ENCODE data around the gene WAC.

The WAC gene

GRCh38 chr10:28503114-28503513, 29.8 kb upstream of the WAC start:
- ATAC-seq (ENCODE audit: low read depth) (peak; percentile 66), DNase-seq (ENCODE audit: low spot score) (no peak)
- no peak for TF ChIP-seq CTCF (IDR thresholded peaks at IDR 0.05; ENCODE audit: poor library complexity, severe bottlenecking)
- H3K4me1 ChIP-seq (ENCODE audit: insufficient read depth, poor library complexity, severe bottlenecking), result no peaks in the 10 kb centered on the region
- H3K9me3 ChIP-seq (ENCODE audit: severe bottlenecking), result no peaks in the 10 kb centered on the region
- no peaks in the 10 kb centered on the region for H3K27me3 ChIP-seq (ENCODE audit: insufficient read depth, poor library complexity, severe bottlenecking)
- H3K36me3 ChIP-seq (ENCODE audit: low read depth), result no peaks in the 10 kb centered on the region
- H3K27ac ChIP-seq (ENCODE audit: poor library complexity, severe bottlenecking), result no peak overlapping the region
- no peak overlapping the region for H3K4me3 ChIP-seq (ENCODE audit: severe bottlenecking)

GRCh38 chr10:28505359-28505959, 27.5 kb upstream of the WAC start:
- Histone ChIP-seq H3K4me1 (ENCODE audit: insufficient read depth, poor library complexity, severe bottlenecking) (no peaks in the 10 kb centered on the region), H3K9me3 (ENCODE audit: severe bottlenecking) (no peaks in the 10 kb centered on the region), H3K36me3 (ENCODE audit: low read depth) (no peaks in the 10 kb centered on the region), H3K4me3 (ENCODE audit: severe bottlenecking) (no peak overlapping the region), H3K27me3 (ENCODE audit: insufficient read depth, poor library complexity, severe bottlenecking) (no peaks in the 10 kb centered on the region), H3K27ac (ENCODE audit: poor library complexity, severe bottlenecking) (no peak overlapping the region)
- TF ChIP-seq CTCF (IDR thresholded peaks at IDR 0.05; ENCODE audit: poor library complexity, severe bottlenecking), result no peak
- no peak for ATAC-seq (ENCODE audit: low read depth)
- DNase-seq (ENCODE audit: low spot score), result no peak

- TF ChIP-seq CTCF (IDR thresholded peaks at IDR 0.05; ENCODE audit: poor library complexity, severe bottlenecking), result no peak
- no peak for DNase-seq (ENCODE audit: low spot score)
- no peak overlapping the region for H3K27ac ChIP-seq (ENCODE audit: poor library complexity, severe bottlenecking)
- H3K4me1 ChIP-seq (ENCODE audit: insufficient read depth, poor library complexity, severe bottlenecking), result no peaks in the 10 kb centered on the region
- no peaks in the 10 kb centered on the region for H3K36me3 ChIP-seq (ENCODE audit: low read depth)
- ATAC-seq (ENCODE audit: low read depth), result no peak
- no peak overlapping the region for H3K4me3 ChIP-seq (ENCODE audit: severe bottlenecking)
- H3K9me3 ChIP-seq (ENCODE audit: severe bottlenecking), result no peaks in the 10 kb centered on the region
- no peaks in the 10 kb centered on the region for H3K27me3 ChIP-seq (ENCODE audit: insufficient read depth, poor library complexity, severe bottlenecking)
Measured at GRCh38 chr10:28508304-28508925, 24.5 kb upstream of the WAC start.

GRCh38 chr10:28509286-28509685, 23.6 kb upstream of the WAC start:
- Histone ChIP-seq H3K4me3 (ENCODE audit: severe bottlenecking) (no peak overlapping the region), H3K9me3 (ENCODE audit: severe bottlenecking) (no peaks in the 10 kb centered on the region), H3K36me3 (ENCODE audit: low read depth) (no peaks in the 10 kb centered on the region), H3K4me1 (ENCODE audit: insufficient read depth, poor library complexity, severe bottlenecking) (no peaks in the 10 kb centered on the region), H3K27ac (ENCODE audit: poor library complexity, severe bottlenecking) (no peak overlapping the region), H3K27me3 (ENCODE audit: insufficient read depth, poor library complexity, severe bottlenecking) (no peaks in the 10 kb centered on the region)
- TF ChIP-seq CTCF (IDR thresholded peaks at IDR 0.05; ENCODE audit: poor library complexity, severe bottlenecking), result no peak
- no peak for DNase-seq (ENCODE audit: low spot score)
- no peak for ATAC-seq (ENCODE audit: low read depth)

GRCh38 chr10:28514648-28515047, 18.3 kb upstream of the WAC start:
- Histone ChIP-seq H3K4me1 (ENCODE audit: insufficient read depth, poor library complexity, severe bottlenecking) (no peaks in the 10 kb centered on the region), H3K36me3 (ENCODE audit: low read depth) (no peaks in the 10 kb centered on the region), H3K27ac (ENCODE audit: poor library complexity, severe bottlenecking) (no peak overlapping the region), H3K27me3 (ENCODE audit: insufficient read depth, poor library complexity, severe bottlenecking) (no peaks in the 10 kb centered on the region), H3K9me3 (ENCODE audit: severe bottlenecking) (no peaks in the 10 kb centered on the region), H3K4me3 (ENCODE audit: severe bottlenecking) (no peak overlapping the region)
- DNase-seq (ENCODE audit: low spot score) (no peak), ATAC-seq (ENCODE audit: low read depth) (no peak)
- TF ChIP-seq CTCF (IDR thresholded peaks at IDR 0.05; ENCODE audit: poor library complexity, severe bottlenecking), result no peak

Data from RWPE2 (cell line).